Activated T-cell treated with anti-CD3 and anti-CD28 coated beads for 4 hours (primary cell): ENCODE results near the gene MC3R.
A peak's percentile ranks its signal among the peaks of the same experiment; 100 is the strongest.
"Not testable (repeated sequence)": the region's sequence is repeated elsewhere in the genome, so short reads cannot be mapped to it uniquely, and the experiment has no call there.

ENCODE experiments used
- DNase-seq: peaks from one replicate; pipeline ENCODE4 v3.0.0-alpha.2; 2020

MC3R gene

DNA sequence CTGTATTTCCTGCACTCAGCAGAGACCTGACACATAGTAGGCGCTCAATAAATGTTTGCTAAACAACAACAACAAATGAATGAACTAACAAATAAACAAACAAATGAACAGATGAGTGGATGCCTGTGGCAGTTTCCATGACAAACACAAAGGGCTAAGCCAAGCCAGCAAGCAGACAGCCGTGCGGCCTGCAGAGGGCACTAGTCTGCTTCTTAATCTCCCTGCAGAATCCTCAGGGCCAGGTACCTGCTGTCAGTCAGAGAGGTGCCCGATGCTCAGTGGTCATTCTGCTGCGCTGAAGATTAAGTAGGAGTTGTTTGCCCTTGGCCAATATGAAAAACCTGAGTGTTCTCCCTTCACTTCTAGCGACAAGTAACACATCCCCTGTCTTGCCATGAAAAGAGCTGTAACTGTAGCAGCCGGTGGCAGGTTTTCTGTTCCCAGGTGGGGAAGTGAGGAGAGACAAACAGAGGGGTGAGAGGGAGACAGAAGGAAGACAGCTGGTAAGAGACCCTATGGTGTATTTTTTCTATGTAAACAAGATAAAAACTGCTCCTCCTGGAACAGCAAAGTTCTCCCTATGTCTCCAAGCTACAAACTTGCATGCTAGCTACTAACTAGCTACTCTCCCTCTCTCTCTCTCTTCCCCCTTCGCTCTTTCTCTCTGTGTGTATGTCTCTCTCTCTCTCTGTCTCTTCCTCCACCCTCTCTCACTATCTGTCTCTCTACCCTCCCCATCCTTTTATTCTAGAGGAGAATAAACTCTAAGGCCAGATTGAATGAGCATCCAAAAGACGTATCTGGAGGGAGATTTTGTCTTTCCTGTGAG lies at the start of gene MC3R:
Gene MC3R, plus strand, starts transcription at position 779 of the 829 bp plus-strand sequence. CDS start 112 bp downstream, outside the sequence.
- DNase-seq, result peak; percentile 5

DNA sequence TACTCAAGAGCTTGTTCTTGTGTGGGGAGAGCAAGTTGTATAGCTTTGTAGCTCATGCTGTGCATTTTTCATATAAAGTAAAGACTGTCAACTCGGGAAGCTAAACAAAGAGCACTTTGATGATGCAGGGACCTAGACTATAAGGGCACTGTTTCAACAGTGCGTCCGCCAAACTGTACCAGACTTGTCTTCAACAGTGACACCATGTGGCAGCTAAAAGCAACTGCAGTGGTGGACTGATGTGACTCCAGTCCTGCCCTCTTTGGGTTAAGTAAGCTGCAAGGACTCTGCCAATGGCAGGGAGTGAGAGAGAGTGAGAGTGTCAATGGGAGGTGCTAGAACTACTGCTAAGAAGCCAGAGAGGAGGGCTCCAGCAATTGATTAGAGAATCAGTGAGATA lies 48.1 kb upstream of the MC3R start:
- no peak for DNase-seq

DNA sequence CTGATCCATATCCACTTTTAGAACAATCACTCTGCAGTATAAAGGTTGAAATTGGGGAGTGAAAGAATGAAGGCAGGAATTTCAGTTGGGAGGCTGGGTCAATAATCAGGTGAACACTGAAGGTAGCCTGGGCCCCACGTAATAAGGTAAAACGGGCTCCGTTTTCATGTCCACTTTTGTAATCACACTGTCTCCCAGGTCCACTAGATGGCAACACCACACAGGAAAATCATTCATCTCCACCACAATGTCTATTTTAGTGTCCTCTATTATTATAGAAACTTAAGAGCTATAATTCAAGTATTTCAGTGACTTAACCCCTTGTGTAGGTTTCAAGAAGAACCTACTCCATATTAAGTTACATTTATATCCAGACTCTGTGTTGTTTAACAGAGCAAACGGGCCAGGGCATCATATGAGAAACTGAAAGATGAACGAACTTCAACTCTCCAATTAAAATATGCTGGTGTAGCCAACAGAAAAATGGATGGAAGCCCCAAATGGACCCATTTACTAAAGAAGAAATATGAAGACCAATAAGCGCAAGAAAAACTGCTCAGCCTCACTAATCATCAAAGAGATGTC lies 45.9 kb upstream of the MC3R start:
- DNase-seq, result no peak

DNA sequence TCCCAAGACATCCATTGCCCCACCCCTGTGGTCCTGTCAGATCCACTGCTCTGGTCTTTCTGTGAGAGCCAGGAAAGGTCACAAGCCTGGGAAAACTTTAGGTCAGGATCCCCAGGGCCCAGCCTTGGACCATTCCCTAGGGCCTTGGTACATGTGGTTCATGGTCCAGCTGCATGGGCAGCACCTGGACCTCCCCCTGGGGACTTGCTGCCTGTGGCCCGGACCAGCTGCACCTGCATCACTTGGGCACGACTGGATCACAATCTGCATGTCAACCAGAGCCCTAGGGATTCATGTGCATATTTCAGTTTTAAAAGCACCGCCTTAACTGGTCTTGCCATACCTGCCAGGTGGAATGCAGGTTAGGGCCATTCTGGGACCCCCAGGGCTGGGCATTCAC lies 44.3 kb upstream of the MC3R start:
- DNase-seq, result no peak

DNA sequence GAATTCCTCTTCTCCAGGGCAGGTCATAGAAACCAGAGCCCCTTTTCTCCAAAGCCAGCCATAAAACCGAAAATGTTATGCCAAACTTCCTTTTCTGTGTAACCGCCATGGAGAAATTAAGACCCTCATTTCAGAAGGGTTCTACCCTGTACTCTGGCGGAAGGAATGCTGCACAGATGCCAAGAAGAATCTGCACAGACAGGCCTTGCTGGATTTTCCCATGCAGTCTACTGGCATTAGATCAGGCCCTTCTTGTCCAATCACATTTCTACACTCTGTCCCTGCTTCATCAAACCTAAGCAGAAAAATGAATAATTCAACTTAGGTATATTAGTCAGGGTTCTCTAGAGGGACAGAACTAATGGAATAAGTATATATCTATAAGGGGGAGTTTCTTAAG lies 43.2 kb upstream of the MC3R start:
- no peak for DNase-seq

DNA sequence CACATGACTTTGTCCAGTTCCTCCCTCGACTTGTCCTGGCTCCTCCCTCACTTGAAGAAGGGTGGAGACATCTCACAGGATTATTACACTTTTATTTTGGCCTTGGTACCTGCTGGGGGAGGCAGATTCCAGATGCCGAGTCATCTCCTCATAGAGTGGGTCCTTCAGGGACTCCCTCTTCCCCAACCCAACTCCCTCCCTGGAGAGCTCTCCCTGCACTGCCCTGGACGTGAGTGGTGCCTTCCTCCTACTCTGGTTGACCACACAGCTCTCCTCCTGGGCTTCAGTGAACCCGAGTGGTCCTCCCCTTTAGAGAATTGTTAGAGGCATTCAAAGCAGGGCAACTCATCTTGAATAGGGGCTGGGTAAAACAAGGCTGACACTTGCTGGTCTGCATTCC lies 40.9 kb upstream of the MC3R start:
- no peak for DNase-seq

DNA sequence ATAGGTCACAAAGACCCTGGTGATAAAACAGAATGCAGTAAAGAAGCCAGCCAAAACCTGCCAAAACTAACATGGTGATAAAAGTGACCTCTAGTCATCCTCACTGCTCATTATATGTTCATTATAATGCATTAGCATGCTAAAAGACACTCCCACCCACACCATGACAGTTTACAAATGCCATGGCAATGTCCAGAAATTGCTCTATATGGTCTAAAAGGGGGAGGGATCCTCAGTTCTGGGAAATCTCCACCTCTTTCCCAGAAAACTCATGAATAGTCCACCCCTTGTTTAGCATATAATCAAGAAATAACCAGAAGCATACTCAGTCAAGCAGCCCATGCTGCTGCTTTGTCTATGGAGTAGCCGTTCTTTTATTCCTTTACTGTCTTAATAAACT lies 40.4 kb upstream of the MC3R start:
- no peak for DNase-seq

DNA sequence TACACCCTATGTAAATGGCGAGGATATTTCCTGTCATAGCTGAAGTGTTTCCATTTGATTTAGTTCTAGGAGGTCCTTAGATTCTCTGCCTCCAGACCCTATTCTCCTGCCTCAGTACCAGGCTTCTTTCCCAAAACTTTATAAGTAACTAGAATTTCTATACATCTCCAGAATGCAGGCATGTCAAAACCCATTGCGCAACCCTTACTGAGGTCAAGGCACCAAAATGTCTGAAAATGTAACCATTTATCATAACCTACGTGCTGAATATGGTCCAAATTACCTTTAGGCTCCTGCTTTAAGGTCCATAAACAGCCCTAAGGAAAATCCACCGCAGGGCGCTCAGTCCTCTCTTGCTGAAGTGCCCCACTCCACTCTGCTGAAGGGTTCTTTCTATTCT lies 37.5 kb upstream of the MC3R start:
- no peak for DNase-seq

DNA sequence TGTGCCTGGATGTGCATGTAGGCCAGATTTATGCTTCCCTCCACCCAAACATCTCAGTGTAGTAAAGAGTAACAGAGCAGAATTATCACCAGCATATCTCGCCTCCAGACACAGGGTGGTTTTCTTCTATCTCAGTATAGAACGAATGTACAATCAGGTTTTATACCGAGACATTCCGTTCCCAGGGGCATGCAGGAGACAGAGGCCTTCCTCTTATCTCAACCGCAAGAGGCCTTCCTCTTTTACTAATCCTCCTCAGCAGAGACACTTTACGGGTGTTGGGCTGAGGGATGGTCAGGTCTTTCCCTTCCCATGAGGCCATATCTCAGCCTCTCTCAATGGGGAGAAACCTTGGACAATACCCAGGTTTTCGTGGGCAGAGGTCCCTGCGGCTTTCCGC lies 36.4 kb upstream of the MC3R start:
- DNase-seq, result no peak

DNA sequence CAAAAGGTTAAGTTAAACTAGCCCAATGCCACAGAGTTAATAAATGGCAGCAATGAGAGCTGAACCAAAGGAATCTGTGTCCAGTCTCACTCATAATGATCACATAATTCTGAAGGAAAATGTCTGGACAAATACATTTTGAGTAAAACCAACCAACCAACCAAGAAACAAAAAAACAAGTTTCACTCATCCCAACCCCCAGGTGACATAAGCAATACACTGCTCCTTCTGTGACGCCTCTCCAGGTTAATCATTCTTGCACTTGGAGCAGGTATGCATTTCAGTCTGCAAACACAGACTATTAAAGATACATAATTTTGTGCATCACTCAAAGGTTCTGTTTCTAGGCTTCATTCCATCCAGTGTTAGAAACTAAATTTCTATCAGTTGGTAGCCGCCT lies 35.2 kb upstream of the MC3R start:
- DNase-seq, result no peak

DNA sequence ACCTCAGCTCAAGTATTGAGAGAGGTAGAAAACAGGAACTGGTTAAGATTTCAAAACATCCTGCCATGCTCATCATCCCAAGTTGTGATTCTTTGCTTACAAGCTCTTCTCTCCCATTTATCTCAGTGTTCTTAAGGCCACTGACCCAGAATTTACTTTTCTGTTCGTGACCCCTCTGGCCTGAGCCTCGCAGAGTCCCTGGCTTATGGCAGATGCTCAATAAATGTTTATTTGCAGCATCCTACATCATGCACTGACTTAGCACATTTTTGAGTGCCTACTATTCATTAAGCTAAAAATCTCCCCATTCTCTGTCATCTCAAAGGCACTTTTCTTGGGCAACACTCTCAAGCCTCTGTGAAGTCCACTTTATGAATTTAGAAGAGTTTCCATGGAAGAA lies 33.4 kb upstream of the MC3R start:
- no peak for DNase-seq

DNA sequence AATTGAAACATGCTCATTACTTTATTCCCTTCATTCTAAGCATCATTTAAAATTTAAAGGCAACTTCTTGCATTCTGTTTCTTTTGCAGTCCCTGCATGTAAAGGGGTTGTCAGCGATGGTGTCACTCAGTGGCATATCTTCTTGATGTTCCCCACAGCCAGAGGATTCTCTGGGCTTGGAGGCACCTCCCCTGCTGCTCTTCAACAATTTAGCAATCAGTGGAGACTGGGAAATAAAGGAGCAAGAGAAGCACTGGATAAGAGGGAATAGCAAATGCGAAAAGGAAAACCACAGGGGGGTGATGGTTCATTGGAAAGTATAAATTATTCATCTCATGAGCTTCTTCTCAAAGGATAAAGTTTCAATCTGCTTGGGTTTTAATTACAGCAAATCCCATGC lies 30.7 kb upstream of the MC3R start:
- no peak for DNase-seq

DNA sequence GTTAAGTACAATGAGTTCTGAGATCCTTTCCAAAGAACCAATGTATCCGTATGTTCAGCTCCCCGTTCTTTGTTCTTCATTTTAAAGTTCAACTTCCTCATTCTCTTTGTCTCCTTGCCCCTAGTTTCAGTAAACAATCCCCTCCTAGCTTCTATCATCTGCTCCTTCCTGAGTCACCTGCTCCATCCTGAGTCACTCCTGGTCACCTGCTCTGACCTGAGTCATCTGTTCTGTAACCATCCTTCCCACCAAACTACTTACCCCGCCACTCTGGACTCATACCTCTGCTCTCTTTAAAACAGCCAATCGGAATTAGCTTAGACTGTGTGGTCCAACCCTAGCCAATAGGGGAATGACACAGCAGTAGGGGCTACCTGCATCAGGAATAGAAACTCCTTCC lies 27.3 kb upstream of the MC3R start:
- not testable (repeated sequence) for DNase-seq

DNA sequence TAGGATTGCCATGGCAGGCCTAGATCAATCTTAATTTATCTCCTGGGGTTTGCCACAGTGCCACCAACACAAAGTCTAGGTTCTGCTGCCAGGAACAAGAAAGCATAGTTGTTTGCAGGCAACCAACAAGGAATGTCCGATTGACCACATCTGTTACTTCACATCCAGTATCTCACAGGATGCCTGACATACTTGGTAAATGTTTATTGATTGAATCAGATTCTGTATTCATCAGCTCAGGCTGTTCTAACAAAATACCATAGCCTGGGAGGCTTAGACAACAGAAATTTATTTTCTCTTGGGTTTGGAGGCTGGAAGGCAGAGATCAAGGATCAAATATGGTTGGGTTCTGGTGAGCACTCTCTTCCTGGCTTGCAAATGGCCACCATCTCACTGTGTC lies 26.3 kb upstream of the MC3R start:
- DNase-seq, result no peak

DNA sequence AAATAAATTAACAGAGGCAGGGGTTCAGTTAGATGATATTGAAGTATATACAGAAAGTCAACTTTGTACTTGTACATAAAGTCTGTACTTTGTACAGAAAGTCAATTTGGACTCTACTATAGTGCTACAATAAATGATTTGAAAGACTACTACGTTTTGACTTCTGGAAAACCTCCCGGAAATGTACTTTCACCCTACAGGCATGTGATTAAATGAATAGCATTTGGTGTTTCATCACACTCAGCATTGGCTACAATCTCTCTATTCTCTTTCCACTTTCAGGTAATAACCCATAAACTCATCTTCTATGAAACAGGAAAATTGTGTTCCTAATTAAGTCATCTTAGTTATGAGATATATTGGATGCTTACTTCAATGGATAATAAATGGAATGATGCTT lies 25.6 kb upstream of the MC3R start:
- no peak for DNase-seq

DNA sequence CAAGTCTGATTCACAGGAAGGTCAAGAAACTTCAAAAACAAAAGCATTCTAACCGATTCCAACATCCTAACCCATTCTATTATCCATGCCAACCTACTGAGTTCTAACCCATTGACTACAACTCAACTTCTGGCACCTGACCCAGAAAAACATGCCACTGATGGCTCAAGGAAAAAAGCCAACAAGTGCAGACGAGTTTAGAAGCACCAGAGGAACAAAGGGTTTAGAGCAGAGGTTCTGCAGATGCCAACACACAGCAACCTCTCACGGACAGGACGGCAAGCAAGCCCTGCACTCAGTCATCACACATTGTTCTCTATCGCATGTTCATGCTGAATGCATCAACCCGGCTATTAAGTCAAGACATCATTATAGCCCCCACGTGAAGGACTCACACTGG lies 25.2 kb upstream of the MC3R start:
- no peak for DNase-seq

DNA sequence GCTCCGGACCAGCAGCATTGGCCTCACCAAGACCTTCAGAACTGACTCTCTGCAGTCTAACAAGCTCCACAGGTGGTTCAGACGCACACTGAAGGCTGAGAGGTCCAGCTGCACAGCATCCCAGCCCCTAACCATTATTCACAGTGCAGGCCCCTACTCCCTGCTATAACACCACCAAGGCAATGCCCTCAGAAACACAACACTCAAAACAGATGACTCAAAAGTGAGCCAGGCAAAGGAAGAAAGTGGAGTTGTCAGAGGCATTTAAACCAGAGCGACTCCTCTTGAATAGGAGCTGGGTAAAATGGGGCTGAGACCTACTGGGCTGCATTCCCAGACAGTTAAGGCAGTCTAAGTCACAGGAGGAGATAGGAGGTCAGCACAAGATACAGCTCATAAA lies 20.5 kb upstream of the MC3R start:
- DNase-seq, result no peak

DNA sequence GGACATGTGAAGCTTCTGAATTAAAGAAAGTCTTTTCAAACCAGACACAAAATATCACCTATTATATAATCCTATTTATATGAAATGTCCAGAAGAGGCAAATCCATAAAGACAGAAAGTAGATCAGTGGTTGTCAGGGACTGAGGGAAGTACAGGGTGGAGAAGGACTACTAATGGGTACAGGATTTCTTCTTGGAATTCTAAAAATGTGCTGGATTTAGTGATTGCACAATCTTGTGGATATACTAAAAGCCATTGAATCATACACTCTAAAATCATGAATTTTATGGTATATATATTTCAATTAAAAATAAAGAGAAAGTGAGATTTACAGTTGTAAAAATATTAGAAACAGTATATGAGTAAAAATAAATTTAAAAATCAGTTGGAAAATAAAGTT lies 18.7 kb upstream of the MC3R start:
- no peak for DNase-seq

DNA sequence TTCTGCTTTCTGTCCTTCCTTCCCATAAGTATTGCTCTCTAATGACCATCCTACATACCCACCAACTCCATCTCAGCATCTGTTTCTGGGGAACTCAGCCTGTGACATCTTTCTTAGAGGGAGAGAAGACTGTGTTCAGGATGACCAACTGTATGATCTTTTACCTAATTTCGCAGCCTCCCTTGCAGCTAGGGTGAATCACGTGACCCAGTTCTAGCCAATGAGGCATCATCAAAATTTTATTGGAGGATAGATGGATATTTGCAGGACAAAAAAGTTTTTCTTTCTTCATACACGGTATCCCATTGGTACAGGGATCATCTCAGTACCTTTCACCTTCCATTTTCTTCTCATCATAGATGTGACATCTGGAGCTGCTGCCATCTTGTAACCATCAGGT lies 14.4 kb upstream of the MC3R start:
- DNase-seq, result no peak

DNA sequence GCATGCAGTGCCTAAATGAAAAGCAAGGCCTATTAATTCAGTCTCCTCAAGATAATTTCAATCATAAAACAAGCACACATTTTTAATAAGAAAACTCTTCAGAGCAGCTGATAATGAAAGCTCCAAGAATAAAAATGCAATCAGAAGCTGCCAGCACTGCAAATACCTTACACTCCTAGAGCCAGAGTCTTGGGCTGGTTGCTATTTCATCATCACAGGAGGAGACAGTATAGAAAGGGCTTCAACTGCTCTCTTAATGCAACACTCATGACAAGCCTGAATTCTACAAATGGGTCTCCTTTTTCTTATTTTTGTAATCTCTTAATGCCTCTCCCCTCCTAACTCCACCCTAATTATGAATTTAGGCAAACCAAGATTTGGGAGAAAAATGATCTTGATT lies 11.2 kb upstream of the MC3R start:
- no peak for DNase-seq

DNA sequence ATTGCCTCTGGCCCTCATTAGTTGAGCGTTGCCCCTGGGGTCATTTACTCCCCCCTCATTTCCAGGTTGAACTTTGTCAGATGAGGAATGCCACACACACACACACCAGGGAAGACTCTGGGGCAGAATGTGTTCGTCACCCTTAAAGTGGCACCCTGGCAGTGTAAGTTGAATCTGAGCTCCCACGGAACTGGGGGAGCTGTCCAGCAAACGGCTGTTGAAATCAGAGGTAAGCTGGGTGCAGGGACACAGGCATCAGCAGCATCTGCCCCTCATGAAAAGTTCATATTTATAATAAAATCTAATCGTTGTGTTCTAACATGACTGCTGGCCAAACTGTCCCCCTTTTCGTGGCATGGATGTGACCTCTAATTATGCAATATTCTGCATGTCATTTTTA lies 4.3 kb upstream of the MC3R start:
- no peak for DNase-seq

DNA sequence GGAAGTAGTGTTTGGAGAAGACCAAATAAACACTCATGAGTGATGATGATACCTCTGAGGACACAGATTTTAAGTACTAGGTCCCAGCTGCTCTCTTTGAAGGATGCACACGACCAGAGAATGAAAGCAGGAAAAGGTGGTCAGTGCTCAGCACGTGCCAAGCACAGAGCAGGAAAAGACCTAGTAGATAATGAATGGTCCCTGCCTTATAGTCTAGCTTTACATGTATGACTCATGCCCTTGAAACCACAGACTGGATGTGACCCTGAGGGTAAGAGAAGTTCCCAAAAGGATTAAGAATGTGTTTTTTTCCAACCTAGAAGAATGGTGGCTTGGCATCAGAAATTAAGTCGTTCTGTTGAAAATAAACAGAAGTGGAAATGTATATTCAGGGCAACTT lies 2.8 kb upstream of the MC3R start:
- no peak for DNase-seq

DNA sequence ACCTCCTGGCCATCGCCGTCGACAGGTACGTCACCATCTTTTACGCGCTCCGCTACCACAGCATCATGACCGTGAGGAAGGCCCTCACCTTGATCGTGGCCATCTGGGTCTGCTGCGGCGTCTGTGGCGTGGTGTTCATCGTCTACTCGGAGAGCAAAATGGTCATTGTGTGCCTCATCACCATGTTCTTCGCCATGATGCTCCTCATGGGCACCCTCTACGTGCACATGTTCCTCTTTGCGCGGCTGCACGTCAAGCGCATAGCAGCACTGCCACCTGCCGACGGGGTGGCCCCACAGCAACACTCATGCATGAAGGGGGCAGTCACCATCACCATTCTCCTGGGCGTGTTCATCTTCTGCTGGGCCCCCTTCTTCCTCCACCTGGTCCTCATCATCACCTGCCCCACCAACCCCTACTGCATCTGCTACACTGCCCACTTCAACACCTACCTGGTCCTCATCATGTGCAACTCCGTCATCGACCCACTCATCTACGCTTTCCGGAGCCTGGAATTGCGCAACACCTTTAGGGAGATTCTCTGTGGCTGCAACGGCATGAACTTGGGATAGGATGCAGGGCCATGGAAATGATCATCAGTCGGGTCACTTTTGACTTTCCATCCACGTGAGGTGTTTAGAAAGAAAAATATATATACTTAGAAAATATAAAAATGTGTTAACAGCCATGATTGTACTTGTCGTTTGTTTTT lies 868 bp downstream of the MC3R start:
- DNase-seq, result no peak

DNA sequence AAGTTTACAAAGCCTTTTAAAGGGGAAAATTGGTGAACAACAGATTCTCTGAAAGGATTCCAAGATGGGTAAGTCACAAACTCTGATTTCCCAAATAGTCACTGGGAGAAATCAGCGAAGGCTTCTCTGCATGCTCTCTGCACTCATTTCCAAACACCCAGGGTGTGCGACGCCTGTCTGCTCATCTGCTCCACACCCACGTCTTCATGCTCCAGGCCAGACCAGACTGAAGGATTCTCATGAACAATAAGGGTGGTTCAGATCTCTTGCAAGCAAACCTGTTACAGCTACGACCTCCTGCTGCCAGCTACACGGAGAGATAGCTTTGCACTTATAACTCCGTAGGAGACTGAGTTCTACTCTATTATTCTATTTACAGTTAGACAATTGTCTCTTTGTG lies 1.4 kb downstream of the MC3R start:
- DNase-seq, result no peak
